HG03565 (cell line): ENCODE measurements around the gene SLC5A12.

ENCODE experiments used
- ATAC-seq: cut with Tn5 transposase; IDR thresholded peaks from one replicate; pipeline ENCODE4 v1.9.1; 2021; ENCODE audit warnings: mild to moderate bottlenecking, moderate library complexity; ENCODE audit not compliant: unreplicated experiment

The SLC5A12 gene

GRCh38 chr11:26719998-26720397, 1.9 kb downstream of the SLC5A12 start:
- ATAC-seq, result no peak

GRCh38 chr11:26719289-26719973, 2.4 kb downstream of the SLC5A12 start:
- ATAC-seq, result no peak

GRCh38 chr11:26717771-26718170, 4.1 kb downstream of the SLC5A12 start:
- ATAC-seq, result no peak

GRCh38 chr11:26715133-26715532, 6.7 kb downstream of the SLC5A12 start:
- no peak for ATAC-seq

- no peak for ATAC-seq
Measured at GRCh38 chr11:26712497-26712896, 9.4 kb downstream of the SLC5A12 start.

- ATAC-seq, result no peak
Measured at GRCh38 chr11:26710489-26710888, 11.4 kb downstream of the SLC5A12 start.

GRCh38 chr11:26708736-26709456, 13.0 kb downstream of the SLC5A12 start:
- no peak for ATAC-seq

GRCh38 chr11:26706181-26706580, 15.7 kb downstream of the SLC5A12 start:
- ATAC-seq, result no peak

- no peak for ATAC-seq
Measured at GRCh38 chr11:26704249-26704648, 17.6 kb downstream of the SLC5A12 start.

- ATAC-seq, result no peak
Measured at GRCh38 chr11:26703411-26704191, 18.3 kb downstream of the SLC5A12 start.

GRCh38 chr11:26702406-26702805, 19.5 kb downstream of the SLC5A12 start:
- no peak for ATAC-seq

GRCh38 chr11:26700574-26701235, 21.2 kb downstream of the SLC5A12 start:
- ATAC-seq, result no peak

- ATAC-seq, result no peak
Measured at GRCh38 chr11:26698224-26698623, 23.6 kb downstream of the SLC5A12 start.

GRCh38 chr11:26696330-26696729, 25.5 kb downstream of the SLC5A12 start:
- ATAC-seq, result no peak

- no peak for ATAC-seq
Measured at GRCh38 chr11:26688701-26689100, 33.2 kb downstream of the SLC5A12 start.

- no peak for ATAC-seq
Measured at GRCh38 chr11:26687351-26687750, 34.5 kb downstream of the SLC5A12 start.

GRCh38 chr11:26677566-26677965, 44.3 kb downstream of the SLC5A12 start:
- no peak for ATAC-seq

- no peak for ATAC-seq
Measured at GRCh38 chr11:26676641-26677040, 45.2 kb downstream of the SLC5A12 start.

GRCh38 chr11:26675233-26675928, 46.5 kb downstream of the SLC5A12 start:
- no peak for ATAC-seq

- no peak for ATAC-seq
Measured at GRCh38 chr11:26665946-26666345, 55.9 kb downstream of the SLC5A12 start.

- ATAC-seq, result no peak
Measured at GRCh38 chr11:26665036-26665435, 56.8 kb downstream of the SLC5A12 start.
